Measurements from ENCODE around the gene SNTG2. TPM values are rescaled to one million over a fixed set of nuclear protein-coding genes. Genes with fewer than 3 reads are reported as not detected.
A peak's percentile ranks its signal among the peaks of the same experiment; 100 is the strongest.

The SNTG2 gene
- total RNA-seq, 1 donor from 2014 or later: 4.4 TPM

- intact Hi-C loops (cut with DNase I): no loop called here
- no peak for DNase-seq (ENCODE audit: low spot score)
- no peak for ATAC-seq
These were observed 357.0 kb downstream of the SNTG2 start for GRCh38 chr2:1307670-1308069.

- no peak for DNase-seq (ENCODE audit: low spot score)
- no peak for ATAC-seq
- intact Hi-C loops (cut with DNase I): no loop called here
These were observed 358.0 kb downstream of the SNTG2 start for GRCh38 chr2:1308678-1309077.

GRCh38 chr2:1309507-1309906 lies 358.9 kb downstream of the SNTG2 start:
- intact Hi-C loops (cut with DNase I): no loop called here
- no peak for DNase-seq (ENCODE audit: low spot score)
- ATAC-seq: no peak

GRCh38 chr2:1310202-1310601 lies 359.6 kb downstream of the SNTG2 start:
- intact Hi-C loops (cut with DNase I): no loop called here
- ATAC-seq: no peak
- no peak for DNase-seq (ENCODE audit: low spot score)

- DNase-seq (ENCODE audit: low spot score) (no peak), ATAC-seq (no peak)
- intact Hi-C loops (cut with DNase I): no loop called here
These were observed 360.2 kb downstream of the SNTG2 start for GRCh38 chr2:1310866-1311265.

GRCh38 chr2:1313240-1313924 lies 362.7 kb downstream of the SNTG2 start:
- ATAC-seq (no peak), DNase-seq (ENCODE audit: low spot score) (no peak)
- intact Hi-C loops (cut with DNase I): no loop called here

GRCh38 chr2:1314254-1314653 lies 363.6 kb downstream of the SNTG2 start:
- DNase-seq (ENCODE audit: low spot score): no peak
- intact Hi-C loops (cut with DNase I): no loop called here
- ATAC-seq: no peak

GRCh38 chr2:1318366-1319009 lies 367.8 kb downstream of the SNTG2 start:
- intact Hi-C loops (cut with DNase I): no loop called here
- DNase-seq (ENCODE audit: low spot score) (no peak), ATAC-seq (peak; percentile 70)

GRCh38 chr2:1319393-1319792 lies 368.7 kb downstream of the SNTG2 start:
- no peak for DNase-seq (ENCODE audit: low spot score)
- ATAC-seq: no peak

GRCh38 chr2:1321321-1321720 lies 370.7 kb downstream of the SNTG2 start:
- intact Hi-C loops (cut with DNase I): no loop called here
- no peak for ATAC-seq
- DNase-seq (ENCODE audit: low spot score): no peak

More at GRCh38 chr2:1319393-1319792, 368.7 kb downstream of the SNTG2 start:
- intact Hi-C loops (cut with DNase I): no loop called here

GRCh38 chr2:1324884-1325283 lies 374.2 kb downstream of the SNTG2 start:
- intact Hi-C loops (cut with DNase I): no loop called here
- no peak for ATAC-seq
- no peak for DNase-seq (ENCODE audit: low spot score)

- no peak for DNase-seq (ENCODE audit: low spot score)
- no peak for ATAC-seq
- intact Hi-C loops (cut with DNase I): no loop called here
These were observed 378.0 kb downstream of the SNTG2 start for GRCh38 chr2:1328684-1329083.

- intact Hi-C loops (cut with DNase I): no loop called here
- ATAC-seq (no peak), DNase-seq (ENCODE audit: low spot score) (no peak)
These were observed 388.9 kb downstream of the SNTG2 start for GRCh38 chr2:1339388-1340140.

- intact Hi-C loops (cut with DNase I): no loop called here
- DNase-seq (ENCODE audit: low spot score): no peak
- no peak for ATAC-seq
These were observed 389.5 kb downstream of the SNTG2 start for GRCh38 chr2:1340141-1340512.

GRCh38 chr2:1341404-1342120 lies 390.9 kb downstream of the SNTG2 start:
- ATAC-seq (no peak), DNase-seq (ENCODE audit: low spot score) (no peak)
- intact Hi-C loops (cut with DNase I): no loop called here

- DNase-seq (ENCODE audit: low spot score): no peak
- intact Hi-C loops (cut with DNase I): no loop called here
- ATAC-seq: no peak
These were observed 398.1 kb downstream of the SNTG2 start for GRCh38 chr2:1348789-1349188.

GRCh38 chr2:1350111-1350510 lies 399.5 kb downstream of the SNTG2 start:
- intact Hi-C loops (cut with DNase I): no loop called here
- no peak for ATAC-seq
- DNase-seq (ENCODE audit: low spot score): no peak

GRCh38 chr2:1353124-1353523 lies 402.5 kb downstream of the SNTG2 start:
- intact Hi-C loops (cut with DNase I): no loop called here
- DNase-seq (ENCODE audit: low spot score) (no peak), ATAC-seq (no peak)

GRCh38 chr2:1353543-1353942 lies 402.9 kb downstream of the SNTG2 start:
- intact Hi-C loops (cut with DNase I): no loop called here
- DNase-seq (ENCODE audit: low spot score) (no peak), ATAC-seq (no peak)

GRCh38 chr2:1360144-1360543 lies 409.5 kb downstream of the SNTG2 start:
- intact Hi-C loops (cut with DNase I): no loop called here
- ATAC-seq (no peak), DNase-seq (ENCODE audit: low spot score) (no peak)
